Epithelial cell of esophagus (primary cell): ENCODE measurements around the gene IMPG2.

Experiments used
- DNase-seq: peaks from one replicate; pipeline ENCODE4 v3.0.0; 2010; ENCODE audit warnings: low read depth
- H3K4me3 ChIP-seq: 2 replicates; pipeline ENCODE4 v1.5.1; 2011; ENCODE audit warnings: mild to moderate bottlenecking, low read length, control low read depth
- CTCF ChIP-seq: IDR thresholded peaks from 2 replicates; pipeline ENCODE4 v1.5.1; 2011; ENCODE audit warnings: low read depth, mild to moderate bottlenecking, low read length, control low read depth, inconsistent platforms; ENCODE audit not compliant: insufficient read depth; ENCODE audit errors: missing control alignments

Gene IMPG2

GRCh38 chr3:101300073-101300472, 20.3 kb downstream of the IMPG2 start:
- TF ChIP-seq CTCF, result no peak
- H3K4me3 ChIP-seq, result no peak overlapping the region
- no peak for DNase-seq

- peak; percentile 43 for DNase-seq
- TF ChIP-seq CTCF, result no peak
- no peak overlapping the region for H3K4me3 ChIP-seq
These were observed 28.3 kb downstream of the IMPG2 start for GRCh38 chr3:101292027-101292426.

GRCh38 chr3:101288294-101288693, 32.1 kb downstream of the IMPG2 start:
- H3K4me3 ChIP-seq, result no peak overlapping the region
- TF ChIP-seq CTCF, result no peak
- no peak for DNase-seq

DNA sequence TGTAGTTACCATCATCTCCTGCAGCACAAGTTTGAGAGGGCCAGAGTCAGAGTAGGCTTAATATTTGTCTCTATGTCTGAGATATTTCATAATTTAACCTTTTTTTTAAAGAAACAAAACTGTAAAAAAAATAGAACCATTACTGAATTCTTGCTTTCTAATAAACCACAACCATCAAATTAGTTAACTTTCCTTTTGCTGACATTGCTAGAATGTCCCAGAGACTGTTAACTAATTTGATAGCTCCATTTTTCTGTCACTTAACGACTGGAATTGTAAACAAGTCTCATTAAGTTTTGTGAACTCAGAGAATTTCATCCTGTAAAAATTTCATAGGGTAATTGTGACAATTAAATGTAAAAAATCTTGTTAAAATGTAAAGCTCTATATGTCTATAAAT, 35.6 kb downstream of the IMPG2 start:
- DNase-seq, result no peak
- TF ChIP-seq CTCF, result no peak
- no peak overlapping the region for H3K4me3 ChIP-seq

GRCh38 chr3:101281521-101282030, 38.8 kb downstream of the IMPG2 start:
- no peak for DNase-seq
- H3K4me3 ChIP-seq, result no peak overlapping the region
- TF ChIP-seq CTCF, result no peak

GRCh38 chr3:101279765-101280385, 40.5 kb downstream of the IMPG2 start:
- peak; percentile 49 for DNase-seq

More at GRCh38 chr3:101279765-101280385, 40.5 kb downstream of the IMPG2 start:
- TF ChIP-seq CTCF, result no peak
- no peak overlapping the region for H3K4me3 ChIP-seq
